NCI-H2107 treated with DMSO at 0.1 percent for 48 hours (cell line): ENCODE measurements around the gene RSRC1.
A peak's percentile ranks its signal among the peaks of the same experiment; 100 is the strongest.
"Not testable (repeated sequence)": the region's sequence is repeated elsewhere in the genome, so short reads cannot be mapped to it uniquely, and the experiment has no call there.

Source experiments
- DNase-seq: peaks from one replicate; lab custom pipeline; 2025; ENCODE audit not compliant: unreplicated experiment; lab: John Stamatoyannopoulos, UW

The RSRC1 gene

GRCh38 chr3:158384019-158384418 lies 274.1 kb downstream of the RSRC1 start:
- no peak for DNase-seq

DNA sequence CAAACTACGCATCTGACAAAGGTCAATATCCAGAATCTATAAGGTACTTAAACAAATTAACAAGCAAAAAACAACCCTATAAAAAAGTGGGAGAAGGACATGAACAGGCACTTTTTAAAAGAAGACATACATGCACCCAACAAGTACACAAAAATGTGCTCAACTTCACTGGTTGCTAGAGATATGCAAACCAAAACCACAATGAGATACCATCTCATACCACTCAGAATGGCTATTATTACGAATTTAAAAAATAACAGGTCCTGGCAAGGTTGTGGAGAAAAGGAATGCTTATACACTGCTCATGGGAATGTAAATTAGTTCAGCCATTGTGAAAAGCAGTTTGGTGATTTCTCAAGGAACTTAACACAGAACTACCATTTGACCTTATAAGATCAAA lies 285.5 kb downstream of the RSRC1 start:
- no peak for DNase-seq

GRCh38 chr3:158402590-158402989 lies 292.7 kb downstream of the RSRC1 start:
- DNase-seq: no peak

GRCh38 chr3:158403013-158403412 lies 293.1 kb downstream of the RSRC1 start:
- DNase-seq: no peak

GRCh38 chr3:158404131-158404718 lies 294.3 kb downstream of the RSRC1 start:
- DNase-seq: no peak

DNA sequence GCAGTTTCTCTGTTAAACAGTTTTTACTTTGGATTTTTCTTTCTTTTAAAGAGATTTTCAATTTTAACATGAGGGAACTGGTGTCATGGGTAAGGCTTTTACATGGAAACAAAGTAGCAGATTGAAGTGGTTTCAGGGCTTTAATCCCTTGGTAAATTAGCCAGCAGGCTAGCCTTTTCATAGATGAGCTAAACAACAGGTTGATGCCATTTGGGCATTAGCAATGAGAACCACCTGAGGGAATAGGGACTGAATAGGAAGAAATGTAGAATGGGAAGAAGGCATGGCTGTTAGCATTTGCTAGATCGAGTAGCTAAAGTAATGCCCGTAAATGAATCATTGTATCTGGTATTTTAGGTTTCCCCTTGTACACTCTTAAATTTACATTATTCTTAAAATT lies 295.6 kb downstream of the RSRC1 start:
- no peak for DNase-seq

DNA sequence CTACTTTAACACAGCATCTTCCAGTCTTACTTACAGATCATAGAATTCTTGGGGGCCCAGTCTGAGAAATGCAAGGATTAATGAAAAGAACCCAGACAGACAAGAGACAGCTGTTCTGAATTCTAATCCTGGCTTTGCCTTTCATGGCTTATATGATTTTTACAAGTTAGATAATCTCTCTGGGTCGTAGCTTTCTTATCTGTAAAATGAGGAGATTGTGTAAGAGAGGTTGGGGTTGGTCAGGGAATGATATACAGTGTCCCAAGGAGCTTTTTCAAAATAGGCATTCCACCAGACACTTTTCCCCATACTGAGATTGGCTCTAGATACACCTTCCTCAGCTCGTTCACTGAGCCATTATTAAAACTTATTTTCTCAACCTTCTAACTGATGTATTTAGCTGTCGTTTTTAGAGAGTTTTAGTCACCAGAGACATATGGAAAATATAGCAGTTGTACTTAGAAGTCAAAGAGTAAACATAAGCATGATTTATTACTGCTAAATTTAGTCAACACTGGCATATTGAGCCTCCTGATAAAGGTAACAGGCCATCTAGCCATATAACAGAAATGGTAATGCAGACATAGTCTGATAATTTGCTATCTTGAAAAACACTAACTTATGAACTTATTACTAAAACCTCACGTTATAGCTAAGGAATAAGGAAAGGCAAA lies 298.1 kb downstream of the RSRC1 start:
- no peak for DNase-seq

DNA sequence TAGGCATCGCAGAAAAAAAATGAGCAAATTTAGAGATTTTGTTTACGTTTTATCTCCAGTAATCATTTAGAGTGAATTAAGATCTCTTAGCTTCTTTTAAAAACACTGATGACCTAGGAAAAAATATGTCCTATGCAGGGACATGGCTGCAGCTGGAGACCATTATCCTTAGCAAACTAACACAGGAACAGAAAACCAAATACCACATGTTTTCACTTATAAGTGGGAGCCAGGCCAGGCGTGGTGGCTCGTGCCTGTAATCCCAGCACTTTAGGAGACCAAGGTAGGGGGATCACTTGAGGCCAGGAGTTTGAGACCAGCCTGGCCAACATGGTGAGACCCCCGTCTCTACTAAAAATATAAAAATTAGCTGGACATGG lies 298.6 kb downstream of the RSRC1 start:
- not testable (repeated sequence) for DNase-seq

DNA sequence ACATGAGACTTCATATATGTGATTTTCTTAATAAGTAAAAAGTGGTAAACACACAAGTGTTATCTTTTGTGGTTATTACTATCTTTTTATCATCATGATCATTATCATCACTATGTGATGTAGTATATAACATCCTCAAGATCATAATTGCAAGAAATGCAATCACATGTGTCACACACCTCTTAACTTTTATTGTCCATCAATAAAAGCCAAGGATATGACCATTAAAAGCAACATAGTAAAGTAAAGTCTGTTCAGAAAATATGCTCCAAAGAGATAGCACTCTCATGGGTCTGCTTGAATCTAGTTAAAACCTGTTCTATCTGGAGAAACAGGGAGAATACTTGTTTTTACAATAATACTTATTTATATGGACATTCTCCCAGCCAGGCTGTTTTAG lies 308.1 kb downstream of the RSRC1 start:
- no peak for DNase-seq

- no peak for DNase-seq
Measured at GRCh38 chr3:158419820-158420653, 310.1 kb downstream of the RSRC1 start.

GRCh38 chr3:158420654-158421396 lies 310.9 kb downstream of the RSRC1 start:
- no peak for DNase-seq

DNA sequence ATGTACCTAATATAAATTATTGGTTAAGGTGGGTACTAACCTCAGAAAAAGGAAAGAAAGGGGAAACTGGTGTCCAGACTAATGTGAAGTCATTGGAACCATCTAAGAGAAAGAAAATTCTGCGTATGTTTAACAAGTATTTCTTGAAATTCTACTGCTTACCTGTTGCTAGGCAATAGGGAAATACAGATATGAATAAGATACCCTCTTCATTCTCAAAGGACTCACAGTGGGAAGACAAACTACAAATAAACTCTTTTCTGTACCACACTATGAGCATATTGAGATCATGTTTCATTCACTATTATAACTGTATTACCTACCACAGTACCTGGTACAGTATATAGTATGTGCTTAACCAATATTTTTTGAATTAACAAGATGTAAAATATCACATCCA lies 320.6 kb downstream of the RSRC1 start:
- peak; percentile 94 for DNase-seq

DNA sequence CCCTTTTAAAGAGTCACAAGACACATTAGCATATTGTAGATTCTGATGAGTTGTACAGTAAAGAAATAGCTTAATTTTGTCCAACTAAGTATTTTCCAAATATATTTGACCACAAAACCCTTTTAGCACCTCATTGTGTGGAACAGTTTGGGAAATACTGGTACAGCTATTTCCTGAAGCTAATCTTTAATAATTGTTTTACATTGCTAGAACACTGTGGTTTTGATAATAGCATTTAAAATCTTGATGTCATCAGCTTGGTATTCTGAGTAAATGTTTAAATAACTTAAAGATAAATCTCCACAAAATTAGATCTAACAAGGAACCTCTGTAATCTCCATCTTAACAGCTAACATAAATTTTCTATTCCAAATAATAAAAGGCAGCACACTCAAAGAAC lies 321.1 kb downstream of the RSRC1 start:
- DNase-seq: no peak

GRCh38 chr3:158431829-158432228 lies 321.9 kb downstream of the RSRC1 start:
- DNase-seq: no peak

GRCh38 chr3:158434412-158435038 lies 324.6 kb downstream of the RSRC1 start:
- peak; percentile 80 for DNase-seq

GRCh38 chr3:158443632-158444031 lies 333.7 kb downstream of the RSRC1 start:
- DNase-seq: no peak

DNA sequence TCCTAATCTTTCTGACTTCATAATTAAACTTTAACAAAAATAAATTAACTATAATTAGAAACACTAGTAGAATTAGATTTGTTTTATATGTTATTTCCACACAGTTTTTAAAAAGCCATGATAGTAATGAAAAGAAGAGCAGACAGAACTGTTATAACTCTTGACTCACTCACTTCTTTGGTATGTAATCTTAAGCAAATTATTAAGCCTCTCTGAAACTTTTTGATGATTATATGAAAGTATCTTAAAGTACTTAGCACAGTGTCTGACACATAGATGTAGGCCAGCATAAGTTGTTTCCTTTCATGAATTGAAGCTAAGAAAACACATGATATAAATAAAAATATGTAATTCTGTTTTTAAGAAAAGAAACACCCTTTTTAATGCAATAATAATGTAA lies 337.5 kb downstream of the RSRC1 start:
- DNase-seq: no peak

- DNase-seq: no peak
Measured at GRCh38 chr3:158451405-158452055, 341.6 kb downstream of the RSRC1 start.

DNA sequence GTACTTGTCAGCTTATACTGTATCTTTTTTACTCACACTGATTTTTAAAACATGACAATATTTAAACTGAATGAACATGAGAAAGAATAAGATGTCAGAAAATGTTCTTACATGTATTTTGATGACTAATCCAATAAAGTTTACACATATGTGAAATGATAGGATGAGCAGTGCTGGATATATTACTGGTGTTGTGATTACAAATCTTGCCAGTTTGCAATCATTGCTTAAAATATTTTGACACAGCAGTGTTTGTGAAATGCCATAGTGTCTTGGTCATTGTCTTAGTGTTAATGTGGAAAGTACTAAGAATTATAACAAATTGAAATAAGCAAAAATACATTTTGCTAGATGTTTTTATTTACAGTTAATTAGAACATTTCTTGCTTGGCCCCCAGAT lies 342.4 kb downstream of the RSRC1 start:
- DNase-seq: no peak

- no peak for DNase-seq
Measured at GRCh38 chr3:158453004-158453403, 343.1 kb downstream of the RSRC1 start.

DNA sequence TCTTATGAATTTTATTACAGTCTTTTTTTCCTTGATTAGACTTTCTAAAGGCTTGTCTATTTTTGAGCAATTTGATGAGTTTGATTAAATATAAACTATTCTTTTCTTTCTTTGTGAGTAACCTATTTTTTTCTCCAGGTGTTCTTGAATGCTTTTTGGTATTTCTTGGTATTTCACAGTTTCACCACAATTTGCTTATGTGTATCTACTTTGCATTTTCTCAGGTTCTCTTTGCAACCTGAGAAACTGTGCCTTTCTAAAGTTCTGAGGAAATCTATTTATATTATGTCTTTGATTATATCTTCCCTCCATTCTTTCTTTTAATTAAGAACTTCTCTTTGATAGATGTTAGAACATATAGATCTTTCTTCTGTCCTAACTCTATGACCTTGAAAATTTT lies 344.0 kb downstream of the RSRC1 start:
- no peak for DNase-seq
